ENCODE data around the gene COL20A1.

COL20A1 gene

GRCh38 chr20:63314566-63315239, 21.7 kb downstream of the COL20A1 start:
- TF ChIP-seq MYC (IDR thresholded peaks at IDR 0.05; ENCODE audit: low read depth, low read length) (no peak), POLR2A (IDR thresholded peaks at IDR 0.05; ENCODE audit: extremely low read depth, insufficient read length) (no peak), CTCF (IDR thresholded peaks at IDR 0.05; ENCODE audit: low read depth, low read length) (no peak), MAX (IDR thresholded peaks at IDR 0.05; ENCODE audit: low read depth, low read length) (no peak)
- DNase-seq (ENCODE audit: low read depth) = no peak
- no peak overlapping the region for H3K4me3 ChIP-seq (ENCODE audit: low read depth, low read length)

- no peak overlapping the region for H3K4me3 ChIP-seq (ENCODE audit: low read depth, low read length)
- no peak for DNase-seq (ENCODE audit: low read depth)
- TF ChIP-seq MYC (IDR thresholded peaks at IDR 0.05; ENCODE audit: low read depth, low read length) (no peak), POLR2A (IDR thresholded peaks at IDR 0.05; ENCODE audit: extremely low read depth, insufficient read length) (no peak), MAX (IDR thresholded peaks at IDR 0.05; ENCODE audit: low read depth, low read length) (no peak), CTCF (IDR thresholded peaks at IDR 0.05; ENCODE audit: low read depth, low read length) (no peak)
These were observed 22.3 kb downstream of the COL20A1 start for GRCh38 chr20:63315240-63315689.

- no peak overlapping the region for H3K4me3 ChIP-seq (ENCODE audit: low read depth, low read length)
- no peak for TF ChIP-seq CTCF (IDR thresholded peaks at IDR 0.05; ENCODE audit: low read depth, low read length)
- TF ChIP-seq POLR2A (IDR thresholded peaks at IDR 0.05; ENCODE audit: extremely low read depth, insufficient read length) = no peak
- no peak for TF ChIP-seq MYC (IDR thresholded peaks at IDR 0.05; ENCODE audit: low read depth, low read length)
- no peak for TF ChIP-seq MAX (IDR thresholded peaks at IDR 0.05; ENCODE audit: low read depth, low read length)
- no peak for DNase-seq (ENCODE audit: low read depth)
These were observed 22.9 kb downstream of the COL20A1 start for GRCh38 chr20:63315731-63316491.

GRCh38 chr20:63316502-63316921, 23.5 kb downstream of the COL20A1 start:
- TF ChIP-seq MYC (IDR thresholded peaks at IDR 0.05; ENCODE audit: low read depth, low read length) (no peak), MAX (IDR thresholded peaks at IDR 0.05; ENCODE audit: low read depth, low read length) (no peak), POLR2A (IDR thresholded peaks at IDR 0.05; ENCODE audit: extremely low read depth, insufficient read length) (no peak), CTCF (IDR thresholded peaks at IDR 0.05; ENCODE audit: low read depth, low read length) (no peak)
- H3K4me3 ChIP-seq (ENCODE audit: low read depth, low read length) = no peak overlapping the region
- no peak for DNase-seq (ENCODE audit: low read depth)

GRCh38 chr20:63317061-63317460, 24.1 kb downstream of the COL20A1 start:
- no peak overlapping the region for H3K4me3 ChIP-seq (ENCODE audit: low read depth, low read length)
- no peak for DNase-seq (ENCODE audit: low read depth)
- TF ChIP-seq MYC (IDR thresholded peaks at IDR 0.05; ENCODE audit: low read depth, low read length) (no peak), MAX (IDR thresholded peaks at IDR 0.05; ENCODE audit: low read depth, low read length) (no peak), POLR2A (IDR thresholded peaks at IDR 0.05; ENCODE audit: extremely low read depth, insufficient read length) (no peak), CTCF (IDR thresholded peaks at IDR 0.05; ENCODE audit: low read depth, low read length) (no peak)

All from NB4 (cell line).